Measurements from ENCODE around the gene MISP. TPM values are rescaled to one million over a fixed set of nuclear protein-coding genes. Genes with fewer than 3 reads are reported as not detected.

Gene MISP
- total and polyA plus RNA-seq, 2 donors = 0.57 to 2.4 TPM

DNA sequence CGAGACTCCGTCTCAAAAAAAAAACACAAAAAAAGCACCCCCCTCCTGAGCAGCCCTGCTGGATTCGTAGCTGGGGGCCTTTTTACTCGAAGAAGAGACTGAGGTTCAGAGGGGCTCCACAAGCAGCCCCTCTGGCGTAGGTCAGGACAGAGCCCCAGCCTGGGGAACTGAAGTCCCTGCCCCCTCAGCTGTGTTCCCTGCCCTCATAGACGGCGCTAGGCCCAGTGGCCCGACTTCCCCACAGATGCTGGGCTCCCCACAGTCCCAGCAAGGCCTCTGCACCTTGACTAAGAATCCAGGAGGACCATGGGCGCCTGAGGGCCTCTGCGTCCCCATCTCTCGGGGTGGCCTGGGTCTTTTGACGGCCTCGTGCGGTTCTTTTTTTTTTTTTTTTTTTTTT, 1.1 kb upstream of the MISP start:
- DNase-seq (ENCODE audit: low read depth in 6 of 9, low spot score in 9 of 9) = no peak
- Histone ChIP-seq H3K9me3 (ENCODE audit: control insufficient read depth in 2 of 2, insufficient read depth in 1 of 2, low read length in 1 of 2) (peaks cover 5 to 28% of the 10 kb centered on the region in 2 donors), H3K27me3 (ENCODE audit: control insufficient read depth in 2 of 2, insufficient read depth in 1 of 2, low read length in 1 of 2) (peaks cover 0 to 8% of the 10 kb centered on the region in 2 donors), H3K36me3 (ENCODE audit: control insufficient read depth in 2 of 2, insufficient read depth in 2 of 2, low read length in 1 of 2) (no peaks in the 10 kb centered on the region), H3K27ac (ENCODE audit: low read depth in 1 of 2, low read length in 1 of 2) (no peak overlapping the region), H3K4me1 (ENCODE audit: control insufficient read depth in 2 of 2, insufficient read depth in 2 of 2, low read length in 2 of 2) (no peaks in the 10 kb centered on the region), H3K4me3 (ENCODE audit: low read length in 2 of 2) (no peak overlapping the region)
- WGBS = 92% methylated on average over 14 of the region's 14 CpGs

DNA sequence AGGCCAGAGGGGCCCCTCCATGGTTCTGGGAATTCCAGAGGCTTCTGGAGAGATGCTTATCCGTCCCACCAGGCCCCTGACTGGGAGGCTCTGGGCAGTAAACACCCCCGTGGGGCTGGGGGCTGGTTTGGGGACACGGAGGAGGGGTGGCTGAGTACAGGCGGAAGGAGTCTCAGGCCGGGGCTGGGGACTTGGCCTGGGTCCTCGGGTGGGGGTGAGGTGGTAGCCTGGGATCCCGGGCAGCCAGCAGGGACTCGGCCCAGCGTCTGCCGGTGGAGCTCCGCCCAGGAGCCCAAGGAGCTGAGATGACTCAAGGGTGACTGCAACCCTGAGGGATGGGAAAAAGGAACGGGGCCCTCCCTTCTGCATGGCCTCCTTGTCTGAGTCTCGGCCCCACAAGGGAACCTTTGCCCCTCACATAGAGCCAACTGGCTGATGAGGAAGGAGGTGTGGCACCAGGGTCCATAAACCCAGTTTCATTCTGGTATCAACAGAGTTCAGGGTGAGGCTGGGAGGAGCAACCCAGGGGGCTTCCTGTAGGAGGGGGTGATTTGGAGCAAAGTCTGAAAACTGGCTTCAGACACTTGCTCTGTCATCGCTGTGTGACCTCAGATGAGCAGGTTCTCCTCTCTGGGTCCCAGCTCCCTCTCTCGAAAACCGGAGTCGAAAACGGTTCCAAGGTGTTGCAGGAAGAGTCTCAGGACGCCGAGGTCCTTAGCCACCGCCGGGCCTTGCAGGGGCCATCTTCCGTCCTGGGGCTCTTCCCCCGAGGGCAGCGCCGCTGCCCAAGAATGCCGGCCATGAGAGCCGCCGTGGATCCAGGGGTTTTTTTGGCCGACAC, 809 bp downstream of the MISP start:
- DNase-seq (ENCODE audit: low read depth in 6 of 9, low spot score in 9 of 9) = no peak
- Histone ChIP-seq H3K27me3 (ENCODE audit: control insufficient read depth in 2 of 2, insufficient read depth in 1 of 2, low read length in 1 of 2) (peaks cover 0 to 8% of the 10 kb centered on the region in 2 donors), H3K4me1 (ENCODE audit: control insufficient read depth in 2 of 2, insufficient read depth in 2 of 2, low read length in 2 of 2) (no peaks in the 10 kb centered on the region), H3K9me3 (ENCODE audit: control insufficient read depth in 2 of 2, insufficient read depth in 1 of 2, low read length in 1 of 2) (peaks cover 5 to 20% of the 10 kb centered on the region in 2 donors), H3K27ac (ENCODE audit: low read depth in 1 of 2, low read length in 1 of 2) (no peak overlapping the region), H3K4me3 (ENCODE audit: low read length in 2 of 2) (no peak overlapping the region), H3K36me3 (ENCODE audit: control insufficient read depth in 2 of 2, insufficient read depth in 2 of 2, low read length in 1 of 2) (no peaks in the 10 kb centered on the region)
- WGBS = 80% methylated on average over 30 of the region's 30 CpGs

DNA sequence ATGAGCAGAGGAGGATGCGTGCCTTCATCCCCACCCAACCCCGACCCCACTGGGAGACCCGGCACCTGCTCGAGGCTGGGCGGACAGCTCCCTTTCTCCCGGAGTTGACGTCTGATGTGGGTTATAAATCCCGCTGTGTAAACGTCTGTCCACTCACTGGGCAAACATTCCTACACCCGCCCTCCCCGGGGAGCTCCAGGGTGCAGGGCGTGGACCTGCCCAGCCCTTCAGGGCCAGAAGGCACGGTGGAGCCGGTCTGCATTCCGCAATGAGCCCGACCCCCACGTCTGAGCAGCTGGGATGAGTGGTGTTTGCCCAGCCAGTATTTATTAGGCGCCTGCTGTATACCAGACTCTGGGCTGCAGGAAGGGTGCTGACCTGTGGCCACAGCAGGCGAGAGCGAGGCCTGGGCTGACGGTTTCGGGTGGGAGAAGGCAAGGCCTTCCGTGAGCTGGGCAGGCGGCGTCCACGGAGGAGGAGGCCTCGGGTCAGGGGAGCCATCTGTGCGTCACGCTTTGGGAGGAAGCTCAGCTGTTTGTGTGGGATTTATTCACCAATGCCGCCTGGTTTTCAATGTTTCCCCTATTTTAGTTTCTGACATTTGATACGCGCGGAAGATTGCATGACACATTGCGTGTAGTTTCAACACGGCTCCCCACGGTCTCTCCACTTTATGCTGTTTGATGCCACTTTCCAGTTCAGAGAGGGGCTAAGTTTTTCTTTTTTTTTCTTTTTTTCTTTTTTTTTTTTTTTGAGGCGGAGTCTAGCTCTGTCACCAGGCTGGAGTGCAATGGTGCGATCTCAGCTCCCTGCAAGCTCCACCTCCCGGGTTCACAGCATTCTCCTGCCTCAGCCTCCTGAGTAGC, 2.0 kb downstream of the MISP start:
- peak overlapping the region in 1 of 2 donors; percentile 36 for H3K27ac ChIP-seq (ENCODE audit: low read depth in 1 of 2, low read length in 1 of 2)
- WGBS = 62% methylated on average over 39 of the region's 39 CpGs
- H3K4me3 ChIP-seq (ENCODE audit: low read length in 2 of 2) = no peak overlapping the region

DNA sequence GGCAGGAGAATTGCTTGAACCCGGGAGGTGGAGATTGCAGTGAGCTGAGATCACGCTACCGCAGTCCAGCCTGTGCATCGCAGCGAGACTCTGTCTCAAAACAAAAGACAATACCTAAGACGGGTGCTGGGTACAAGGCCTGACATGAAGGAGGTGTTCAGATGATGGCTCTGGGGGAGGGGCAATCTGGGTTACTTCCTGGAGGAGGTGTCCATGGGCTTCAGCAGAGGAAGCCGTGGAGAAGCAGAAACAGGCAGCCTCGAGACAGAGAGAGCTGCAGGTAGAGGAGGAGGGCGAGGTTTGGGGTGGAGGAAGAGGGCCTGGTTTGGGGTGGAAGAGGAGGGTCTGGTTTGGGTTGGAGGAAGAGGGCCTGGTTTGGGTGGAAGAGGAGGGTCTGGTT, 3.6 kb downstream of the MISP start:
- H3K36me3 ChIP-seq (ENCODE audit: control insufficient read depth in 2 of 2, insufficient read depth in 2 of 2, low read length in 1 of 2) = no peaks in the 10 kb centered on the region
- no peak overlapping the region for H3K4me3 ChIP-seq (ENCODE audit: low read length in 2 of 2)

More for the DNA sequence above, 2.0 kb downstream of the MISP start:
- no peak for DNase-seq (ENCODE audit: low read depth in 6 of 9, low spot score in 9 of 9)
- Histone ChIP-seq H3K27me3 (ENCODE audit: control insufficient read depth in 2 of 2, insufficient read depth in 1 of 2, low read length in 1 of 2) (peaks cover 0 to 8% of the 10 kb centered on the region in 2 donors), H3K36me3 (ENCODE audit: control insufficient read depth in 2 of 2, insufficient read depth in 2 of 2, low read length in 1 of 2) (no peaks in the 10 kb centered on the region), H3K4me1 (ENCODE audit: control insufficient read depth in 2 of 2, insufficient read depth in 2 of 2, low read length in 2 of 2) (no peaks in the 10 kb centered on the region), H3K9me3 (ENCODE audit: control insufficient read depth in 2 of 2, insufficient read depth in 1 of 2, low read length in 1 of 2) (peaks cover 4 to 20% of the 10 kb centered on the region in 2 donors)

DNA sequence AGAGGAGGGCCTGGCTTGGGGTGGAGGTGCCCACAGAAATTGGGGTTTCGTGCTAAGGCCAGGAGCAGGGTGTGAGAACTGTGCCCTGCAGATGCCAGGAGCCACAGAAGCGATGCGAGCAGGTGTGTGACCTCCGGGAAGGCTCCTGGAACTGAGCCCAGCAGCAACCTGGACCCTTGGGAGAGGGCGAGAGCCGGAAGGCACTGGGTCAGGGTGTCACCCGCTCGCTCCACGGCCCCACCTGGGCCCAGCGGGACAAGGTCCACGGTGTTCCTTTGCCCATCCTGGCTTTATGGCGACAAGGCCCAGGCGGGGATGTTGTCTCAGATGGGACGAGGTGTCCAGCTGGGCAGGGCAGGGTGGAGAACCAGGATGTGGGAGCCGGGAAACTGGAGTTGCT, 4.2 kb downstream of the MISP start:
- no peak overlapping the region for H3K4me3 ChIP-seq (ENCODE audit: low read length in 2 of 2)
- H3K27me3 ChIP-seq (ENCODE audit: control insufficient read depth in 2 of 2, insufficient read depth in 1 of 2, low read length in 1 of 2) = peaks cover 0 to 8% of the 10 kb centered on the region in 2 donors
- H3K4me1 ChIP-seq (ENCODE audit: control insufficient read depth in 2 of 2, insufficient read depth in 2 of 2, low read length in 2 of 2) = no peaks in the 10 kb centered on the region
- no peak for DNase-seq (ENCODE audit: low read depth in 6 of 9, low spot score in 9 of 9)
- 97% methylated on average over 15 of the region's 15 CpGs for WGBS
- no peak overlapping the region for H3K27ac ChIP-seq (ENCODE audit: low read depth in 1 of 2, low read length in 1 of 2)
- H3K9me3 ChIP-seq (ENCODE audit: control insufficient read depth in 2 of 2, insufficient read depth in 1 of 2, low read length in 1 of 2) = peaks cover 7 to 21% of the 10 kb centered on the region in 2 donors
- no peaks in the 10 kb centered on the region for H3K36me3 ChIP-seq (ENCODE audit: control insufficient read depth in 2 of 2, insufficient read depth in 2 of 2, low read length in 1 of 2)

More for the DNA sequence above, 3.6 kb downstream of the MISP start:
- DNase-seq (ENCODE audit: low read depth in 6 of 9, low spot score in 9 of 9) = no peak
- peaks cover 0 to 8% of the 10 kb centered on the region in 2 donors for H3K27me3 ChIP-seq (ENCODE audit: control insufficient read depth in 2 of 2, insufficient read depth in 1 of 2, low read length in 1 of 2)
- 90% methylated on average over 9 of the region's 9 CpGs for WGBS
- peaks cover 7 to 21% of the 10 kb centered on the region in 2 donors for H3K9me3 ChIP-seq (ENCODE audit: control insufficient read depth in 2 of 2, insufficient read depth in 1 of 2, low read length in 1 of 2)
- H3K4me1 ChIP-seq (ENCODE audit: control insufficient read depth in 2 of 2, insufficient read depth in 2 of 2, low read length in 2 of 2) = no peaks in the 10 kb centered on the region
- H3K27ac ChIP-seq (ENCODE audit: low read depth in 1 of 2, low read length in 1 of 2) = no peak overlapping the region

DNA sequence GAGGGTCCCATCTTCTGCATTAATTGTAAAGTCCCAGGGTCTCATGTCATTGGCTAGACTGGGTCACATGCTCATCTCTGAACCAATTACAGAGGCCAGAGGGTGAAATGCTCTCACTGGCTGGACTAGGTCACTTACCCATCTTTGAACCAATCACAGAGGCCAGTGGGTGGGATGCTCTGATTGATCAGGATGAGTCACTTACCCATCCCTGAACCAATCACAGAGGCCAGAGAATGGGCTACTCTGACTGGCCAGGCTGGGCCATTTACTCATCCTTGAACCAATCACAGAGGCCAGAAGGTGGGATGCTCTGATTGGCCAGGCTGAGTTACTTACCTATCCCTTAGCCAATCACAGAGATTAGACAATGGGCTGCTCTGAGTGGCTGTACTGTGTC, 5.3 kb downstream of the MISP start:
- Histone ChIP-seq H3K27ac (ENCODE audit: low read depth in 1 of 2, low read length in 1 of 2) (no peak overlapping the region), H3K27me3 (ENCODE audit: control insufficient read depth in 2 of 2, insufficient read depth in 1 of 2, low read length in 1 of 2) (peaks cover 0 to 7% of the 10 kb centered on the region in 2 donors), H3K36me3 (ENCODE audit: control insufficient read depth in 2 of 2, insufficient read depth in 2 of 2, low read length in 1 of 2) (no peaks in the 10 kb centered on the region), H3K4me1 (ENCODE audit: control insufficient read depth in 2 of 2, insufficient read depth in 2 of 2, low read length in 2 of 2) (no peaks in the 10 kb centered on the region), H3K4me3 (ENCODE audit: low read length in 2 of 2) (no peak overlapping the region), H3K9me3 (ENCODE audit: control insufficient read depth in 2 of 2, insufficient read depth in 1 of 2, low read length in 1 of 2) (peaks cover 7 to 21% of the 10 kb centered on the region in 2 donors)
- DNase-seq (ENCODE audit: low read depth in 6 of 9, low spot score in 9 of 9) = no peak

DNA sequence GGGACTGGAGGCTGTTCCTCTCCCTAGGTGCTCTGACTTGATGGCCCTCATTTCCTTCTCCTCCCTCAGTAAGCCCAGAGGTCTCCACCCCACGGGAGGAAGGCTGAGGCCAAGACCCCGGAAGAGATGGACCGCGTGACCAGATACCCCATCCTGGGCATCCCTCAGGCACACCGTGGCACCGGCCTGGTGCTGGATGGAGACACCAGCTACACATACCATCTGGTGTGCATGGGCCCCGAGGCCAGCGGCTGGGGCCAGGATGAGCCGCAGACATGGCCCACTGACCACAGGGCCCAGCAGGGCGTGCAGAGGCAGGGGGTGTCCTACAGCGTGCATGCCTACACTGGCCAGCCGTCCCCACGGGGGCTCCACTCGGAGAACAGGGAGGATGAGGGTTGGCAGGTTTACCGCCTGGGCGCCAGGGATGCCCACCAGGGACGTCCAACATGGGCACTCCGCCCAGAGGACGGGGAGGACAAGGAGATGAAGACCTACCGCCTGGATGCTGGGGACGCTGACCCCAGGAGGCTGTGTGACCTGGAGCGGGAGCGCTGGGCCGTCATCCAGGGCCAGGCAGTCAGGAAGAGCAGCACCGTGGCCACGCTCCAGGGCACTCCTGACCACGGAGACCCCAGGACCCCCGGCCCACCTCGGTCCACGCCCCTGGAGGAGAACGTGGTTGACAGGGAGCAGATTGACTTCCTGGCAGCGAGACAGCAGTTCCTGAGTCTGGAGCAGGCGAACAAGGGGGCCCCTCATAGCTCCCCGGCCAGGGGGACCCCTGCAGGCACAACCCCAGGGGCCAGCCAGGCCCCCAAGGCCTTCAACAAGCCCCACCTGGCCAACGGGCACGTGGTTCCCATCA, 6.1 kb downstream of the MISP start:
- H3K4me3 ChIP-seq (ENCODE audit: low read length in 2 of 2) = no peak overlapping the region
- no peak for DNase-seq (ENCODE audit: low read depth in 6 of 9, low spot score in 9 of 9)
- H3K36me3 ChIP-seq (ENCODE audit: control insufficient read depth in 2 of 2, insufficient read depth in 2 of 2, low read length in 1 of 2) = no peaks in the 10 kb centered on the region
- no peak overlapping the region for H3K27ac ChIP-seq (ENCODE audit: low read depth in 1 of 2, low read length in 1 of 2)
- H3K27me3 ChIP-seq (ENCODE audit: control insufficient read depth in 2 of 2, insufficient read depth in 1 of 2, low read length in 1 of 2) = peaks cover 0 to 4% of the 10 kb centered on the region in 2 donors
- WGBS = 84% methylated on average over 36 of the region's 36 CpGs
- H3K9me3 ChIP-seq (ENCODE audit: control insufficient read depth in 2 of 2, insufficient read depth in 1 of 2, low read length in 1 of 2) = peaks cover 9 to 25% of the 10 kb centered on the region in 2 donors
- H3K4me1 ChIP-seq (ENCODE audit: control insufficient read depth in 2 of 2, insufficient read depth in 2 of 2, low read length in 2 of 2) = no peaks in the 10 kb centered on the region

DNA sequence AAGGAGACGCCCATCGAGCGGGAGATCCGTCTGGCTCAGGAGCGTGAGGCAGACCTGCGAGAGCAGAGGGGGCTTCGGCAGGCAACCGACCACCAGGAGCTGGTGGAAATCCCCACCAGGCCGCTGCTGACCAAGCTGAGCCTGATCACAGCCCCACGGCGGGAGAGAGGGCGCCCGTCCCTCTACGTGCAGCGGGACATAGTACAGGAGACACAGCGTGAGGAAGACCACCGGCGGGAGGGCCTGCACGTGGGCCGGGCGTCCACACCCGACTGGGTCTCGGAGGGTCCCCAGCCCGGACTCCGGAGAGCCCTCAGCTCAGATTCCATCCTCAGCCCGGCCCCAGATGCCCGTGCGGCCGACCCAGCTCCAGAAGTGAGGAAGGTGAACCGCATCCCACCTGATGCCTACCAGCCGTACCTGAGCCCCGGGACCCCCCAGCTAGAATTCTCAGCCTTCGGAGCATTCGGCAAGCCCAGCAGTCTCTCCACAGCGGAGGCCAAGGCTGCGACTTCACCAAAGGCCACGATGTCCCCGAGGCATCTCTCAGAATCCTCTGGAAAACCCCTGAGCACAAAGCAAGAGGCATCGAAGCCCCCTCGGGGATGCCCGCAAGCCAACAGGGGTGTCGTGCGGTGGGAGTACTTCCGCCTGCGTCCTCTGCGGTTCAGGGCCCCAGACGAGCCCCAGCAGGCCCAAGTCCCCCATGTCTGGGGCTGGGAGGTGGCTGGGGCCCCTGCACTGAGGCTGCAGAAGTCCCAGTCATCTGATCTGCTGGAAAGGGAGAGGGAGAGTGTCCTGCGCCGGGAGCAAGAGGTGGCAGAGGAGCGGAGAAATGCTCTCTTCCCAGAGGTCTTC, 7.1 kb downstream of the MISP start:
- 97% methylated on average over 50 of the region's 50 CpGs for WGBS

More for the DNA sequence above, 7.1 kb downstream of the MISP start:
- Histone ChIP-seq H3K4me3 (ENCODE audit: low read length in 2 of 2) (no peak overlapping the region), H3K9me3 (ENCODE audit: control insufficient read depth in 2 of 2, insufficient read depth in 1 of 2, low read length in 1 of 2) (peaks cover 9 to 25% of the 10 kb centered on the region in 2 donors), H3K27me3 (ENCODE audit: control insufficient read depth in 2 of 2, insufficient read depth in 1 of 2, low read length in 1 of 2) (peaks cover 0 to under 1% of the 10 kb centered on the region in 2 donors), H3K36me3 (ENCODE audit: control insufficient read depth in 2 of 2, insufficient read depth in 2 of 2, low read length in 1 of 2) (no peaks in the 10 kb centered on the region), H3K4me1 (ENCODE audit: control insufficient read depth in 2 of 2, insufficient read depth in 2 of 2, low read length in 2 of 2) (no peaks in the 10 kb centered on the region), H3K27ac (ENCODE audit: low read depth in 1 of 2, low read length in 1 of 2) (no peak overlapping the region)
- DNase-seq (ENCODE audit: low read depth in 6 of 9, low spot score in 9 of 9) = no peak
